HT1080 (cell line): ENCODE results near the gene DYRK1B. TPM values are rescaled to one million over a fixed set of nuclear protein-coding genes. Genes with fewer than 3 reads are reported as not detected.

Experiments used
- DNase-seq: peaks from one replicate; pipeline ENCODE4 v3.0.0-alpha.2; 2015; ENCODE audit warnings: low read depth
- small RNA-seq: library from RNA; depleted of rRNA; stranded (forward); fragments of <200 nt; gene quantifications from one replicate; pipeline ENCODE3, GENCODE V24; 2014
- total RNA-seq: library from RNA; depleted of rRNA; stranded (reverse); fragments of >200 nt; shearing (Covaris generic); gene quantifications from 2 replicates; pipeline ENCODE4 v1.2.3, GENCODE V29; 2014; rRNA removed

The DYRK1B gene
- total RNA-seq, 1 experiment from 2014 or later: 1.3 TPM

GRCh38 chr19:39811064-39811463, 22.9 kb downstream of the DYRK1B start:
- DNase-seq: no peak

- no peak for DNase-seq
These were observed 23.5 kb downstream of the DYRK1B start for GRCh38 chr19:39810424-39810823.

- DNase-seq: no peak
These were observed 24.6 kb downstream of the DYRK1B start for GRCh38 chr19:39809368-39809767.

- peak; percentile 21 for DNase-seq
These were observed 25.3 kb downstream of the DYRK1B start for GRCh38 chr19:39808688-39809087.

GRCh38 chr19:39807846-39808364, 26.1 kb downstream of the DYRK1B start:
- DNase-seq: no peak

- peak; percentile 6 for DNase-seq
These were observed 28.9 kb downstream of the DYRK1B start for GRCh38 chr19:39805104-39805503.

GRCh38 chr19:39802958-39803357, 31.0 kb downstream of the DYRK1B start:
- no peak for DNase-seq

- DNase-seq: no peak
These were observed 36.9 kb downstream of the DYRK1B start for GRCh38 chr19:39797083-39797482.

GRCh38 chr19:39796000-39796498, 37.9 kb downstream of the DYRK1B start:
- peak; percentile 17 for DNase-seq

GRCh38 chr19:39795001-39795400, 39.0 kb downstream of the DYRK1B start:
- DNase-seq: no peak

- DNase-seq: peak; percentile 62
These were observed 40.9 kb downstream of the DYRK1B start for GRCh38 chr19:39792999-39793546.

- no peak for DNase-seq
These were observed 45.7 kb downstream of the DYRK1B start for GRCh38 chr19:39788244-39788643.

- DNase-seq: no peak
These were observed 53.1 kb downstream of the DYRK1B start for GRCh38 chr19:39780894-39781293.

GRCh38 chr19:39778763-39779162, 55.2 kb downstream of the DYRK1B start, which contains the start of gene LEUTX:
TSS of gene LEUTX (plus strand) at chr19:39778854. CDS start at chr19:39778921, 67 bp downstream.
- no peak for DNase-seq

Small RNA genes lying within 50 kb of the gene (small RNA-seq; reads per million reads assigned to genes)
- not detected for gene MIR6719

Other genes with a start within 250 kb of the DYRK1B start
- not detected in 2 replicates for gene LGALS13, start 231.6 kb downstream of the DYRK1B start, total RNA-seq
- not detected in 2 replicates for gene LGALS16, start 178.2 kb downstream of the DYRK1B start, total RNA-seq
- gene LGALS14, start 129.7 kb downstream of the DYRK1B start, total RNA-seq: not detected in 2 replicates
- gene CLC, start 96.1 kb downstream of the DYRK1B start, total RNA-seq: not detected in 2 replicates
- not detected in 2 replicates for gene LEUTX, start 55.3 kb downstream of the DYRK1B start, total RNA-seq
- 265 and 384 TPM in 2 replicates for gene FBL, start 12.2 kb upstream of the DYRK1B start, total RNA-seq
- gene FCGBP, start 100.5 kb upstream of the DYRK1B start, total RNA-seq: 0.20 and 0.26 TPM in 2 replicates
- 324 and 370 TPM in 2 replicates for gene PSMC4, start 137.0 kb upstream of the DYRK1B start, total RNA-seq
- gene ZNF546, start 162.9 kb upstream of the DYRK1B start, total RNA-seq: 0.97 and 1.8 TPM in 2 replicates
- gene ZNF780B, start 222.1 kb upstream of the DYRK1B start, total RNA-seq: 7.2 and 10.6 TPM in 2 replicates